ENCODE measurements around the gene RNF187.
"Not testable (repeated sequence)": the region's sequence is repeated elsewhere in the genome, so short reads cannot be mapped to it uniquely, and the experiment has no call there.

RNF187 gene

GRCh38 chr1:228463559-228464455 is 23.4 kb upstream of the RNF187 start:
- H3K9me3 ChIP-seq (ENCODE audit: control insufficient read depth, insufficient read depth, low read length) = no peaks in the 10 kb centered on the region
- no peak overlapping the region for H3K9ac ChIP-seq (ENCODE audit: low read depth, low read length)
- H3K27me3 ChIP-seq (ENCODE audit: control insufficient read depth, insufficient read depth, low read length) = peaks cover 73% of the 10 kb centered on the region
- H3K36me3 ChIP-seq (ENCODE audit: control insufficient read depth, insufficient read depth, low read length) = no peaks in the 10 kb centered on the region
- no peaks in the 10 kb centered on the region for H3K4me1 ChIP-seq (ENCODE audit: control insufficient read depth, insufficient read depth, low read length)
- H3K4me3 ChIP-seq (ENCODE audit: low read depth, low read length) = peak overlapping the region; percentile 58

- Histone ChIP-seq H3K36me3 (ENCODE audit: control insufficient read depth, insufficient read depth, low read length) (no peaks in the 10 kb centered on the region), H3K4me1 (ENCODE audit: control insufficient read depth, insufficient read depth, low read length) (no peaks in the 10 kb centered on the region), H3K27me3 (ENCODE audit: control insufficient read depth, insufficient read depth, low read length) (peaks cover 77% of the 10 kb centered on the region), H3K9ac (ENCODE audit: low read depth, low read length) (no peak overlapping the region), H3K9me3 (ENCODE audit: control insufficient read depth, insufficient read depth, low read length) (no peaks in the 10 kb centered on the region), H3K4me3 (ENCODE audit: low read depth, low read length) (peak overlapping the region; percentile 58)
Measured at GRCh38 chr1:228464487-228464983, 22.6 kb upstream of the RNF187 start.

- Histone ChIP-seq H3K9me3 (ENCODE audit: control insufficient read depth, insufficient read depth, low read length) (no peaks in the 10 kb centered on the region), H3K27me3 (ENCODE audit: control insufficient read depth, insufficient read depth, low read length) (peaks cover 77% of the 10 kb centered on the region)
Measured at GRCh38 chr1:228465141-228465540, 22.0 kb upstream of the RNF187 start.

GRCh38 chr1:228465571-228466146 is 21.5 kb upstream of the RNF187 start:
- no peak overlapping the region for H3K9ac ChIP-seq (ENCODE audit: low read depth, low read length)
- no peaks in the 10 kb centered on the region for H3K36me3 ChIP-seq (ENCODE audit: control insufficient read depth, insufficient read depth, low read length)
- H3K4me1 ChIP-seq (ENCODE audit: control insufficient read depth, insufficient read depth, low read length) = no peaks in the 10 kb centered on the region
- H3K27me3 ChIP-seq (ENCODE audit: control insufficient read depth, insufficient read depth, low read length) = peaks cover 76% of the 10 kb centered on the region
- no peaks in the 10 kb centered on the region for H3K9me3 ChIP-seq (ENCODE audit: control insufficient read depth, insufficient read depth, low read length)
- no peak overlapping the region for H3K4me3 ChIP-seq (ENCODE audit: low read depth, low read length)

More at GRCh38 chr1:228465141-228465540, 22.0 kb upstream of the RNF187 start:
- H3K9ac ChIP-seq (ENCODE audit: low read depth, low read length) = no peak overlapping the region
- H3K36me3 ChIP-seq (ENCODE audit: control insufficient read depth, insufficient read depth, low read length) = no peaks in the 10 kb centered on the region
- no peaks in the 10 kb centered on the region for H3K4me1 ChIP-seq (ENCODE audit: control insufficient read depth, insufficient read depth, low read length)
- peak overlapping the region; percentile 48 for H3K4me3 ChIP-seq (ENCODE audit: low read depth, low read length)

GRCh38 chr1:228468188-228468587 is 19.0 kb upstream of the RNF187 start:
- not testable (repeated sequence) for H3K9me3 ChIP-seq (ENCODE audit: control insufficient read depth, insufficient read depth, low read length); H3K36me3 ChIP-seq (ENCODE audit: control insufficient read depth, insufficient read depth, low read length); H3K9ac ChIP-seq (ENCODE audit: low read depth, low read length); H3K4me1 ChIP-seq (ENCODE audit: control insufficient read depth, insufficient read depth, low read length); H3K4me3 ChIP-seq (ENCODE audit: low read depth, low read length)
- peaks cover 59% of the 10 kb centered on the region for H3K27me3 ChIP-seq (ENCODE audit: control insufficient read depth, insufficient read depth, low read length)

GRCh38 chr1:228469413-228470162 is 17.6 kb upstream of the RNF187 start:
- H3K4me3 ChIP-seq (ENCODE audit: low read depth, low read length) = peak overlapping the region; percentile 26
- no peaks in the 10 kb centered on the region for H3K9me3 ChIP-seq (ENCODE audit: control insufficient read depth, insufficient read depth, low read length)
- peaks cover 50% of the 10 kb centered on the region for H3K27me3 ChIP-seq (ENCODE audit: control insufficient read depth, insufficient read depth, low read length)
- no peak overlapping the region for H3K9ac ChIP-seq (ENCODE audit: low read depth, low read length)
- no peaks in the 10 kb centered on the region for H3K36me3 ChIP-seq (ENCODE audit: control insufficient read depth, insufficient read depth, low read length)
- no peaks in the 10 kb centered on the region for H3K4me1 ChIP-seq (ENCODE audit: control insufficient read depth, insufficient read depth, low read length)

GRCh38 chr1:228471154-228471761 is 15.9 kb upstream of the RNF187 start:
- Histone ChIP-seq H3K9me3 (ENCODE audit: control insufficient read depth, insufficient read depth, low read length) (no peaks in the 10 kb centered on the region), H3K9ac (ENCODE audit: low read depth, low read length) (no peak overlapping the region), H3K27me3 (ENCODE audit: control insufficient read depth, insufficient read depth, low read length) (peaks cover 34% of the 10 kb centered on the region), H3K4me1 (ENCODE audit: control insufficient read depth, insufficient read depth, low read length) (peaks cover 3% of the 10 kb centered on the region), H3K36me3 (ENCODE audit: control insufficient read depth, insufficient read depth, low read length) (no peaks in the 10 kb centered on the region), H3K4me3 (ENCODE audit: low read depth, low read length) (no peak overlapping the region)

GRCh38 chr1:228471762-228472398 is 15.3 kb upstream of the RNF187 start:
- H3K36me3 ChIP-seq (ENCODE audit: control insufficient read depth, insufficient read depth, low read length) = no peaks in the 10 kb centered on the region
- no peak overlapping the region for H3K9ac ChIP-seq (ENCODE audit: low read depth, low read length)
- H3K9me3 ChIP-seq (ENCODE audit: control insufficient read depth, insufficient read depth, low read length) = no peaks in the 10 kb centered on the region
- H3K4me3 ChIP-seq (ENCODE audit: low read depth, low read length) = no peak overlapping the region
- H3K27me3 ChIP-seq (ENCODE audit: control insufficient read depth, insufficient read depth, low read length) = peaks cover 28% of the 10 kb centered on the region
- H3K4me1 ChIP-seq (ENCODE audit: control insufficient read depth, insufficient read depth, low read length) = peaks cover 3% of the 10 kb centered on the region

- H3K9ac ChIP-seq (ENCODE audit: low read depth, low read length) = no peak overlapping the region
- H3K4me3 ChIP-seq (ENCODE audit: low read depth, low read length) = no peak overlapping the region
- H3K9me3 ChIP-seq (ENCODE audit: control insufficient read depth, insufficient read depth, low read length) = no peaks in the 10 kb centered on the region
- no peaks in the 10 kb centered on the region for H3K36me3 ChIP-seq (ENCODE audit: control insufficient read depth, insufficient read depth, low read length)
- peaks cover 21% of the 10 kb centered on the region for H3K27me3 ChIP-seq (ENCODE audit: control insufficient read depth, insufficient read depth, low read length)
- H3K4me1 ChIP-seq (ENCODE audit: control insufficient read depth, insufficient read depth, low read length) = peaks cover 3% of the 10 kb centered on the region
Measured at GRCh38 chr1:228472655-228473054, 14.5 kb upstream of the RNF187 start.

- H3K9me3 ChIP-seq (ENCODE audit: control insufficient read depth, insufficient read depth, low read length) = no peaks in the 10 kb centered on the region
- no peak overlapping the region for H3K9ac ChIP-seq (ENCODE audit: low read depth, low read length)
- peaks cover 6% of the 10 kb centered on the region for H3K27me3 ChIP-seq (ENCODE audit: control insufficient read depth, insufficient read depth, low read length)
- H3K4me3 ChIP-seq (ENCODE audit: low read depth, low read length) = no peak overlapping the region
- peaks cover 3% of the 10 kb centered on the region for H3K4me1 ChIP-seq (ENCODE audit: control insufficient read depth, insufficient read depth, low read length)
- H3K36me3 ChIP-seq (ENCODE audit: control insufficient read depth, insufficient read depth, low read length) = no peaks in the 10 kb centered on the region
Measured at GRCh38 chr1:228474507-228474906, 12.7 kb upstream of the RNF187 start.

GRCh38 chr1:228475812-228476211 is 11.4 kb upstream of the RNF187 start:
- no peak overlapping the region for H3K4me3 ChIP-seq (ENCODE audit: low read depth, low read length)
- H3K27me3 ChIP-seq (ENCODE audit: control insufficient read depth, insufficient read depth, low read length) = peaks cover 3% of the 10 kb centered on the region
- peaks cover 5% of the 10 kb centered on the region for H3K4me1 ChIP-seq (ENCODE audit: control insufficient read depth, insufficient read depth, low read length)
- H3K9ac ChIP-seq (ENCODE audit: low read depth, low read length) = no peak overlapping the region
- no peaks in the 10 kb centered on the region for H3K9me3 ChIP-seq (ENCODE audit: control insufficient read depth, insufficient read depth, low read length)
- H3K36me3 ChIP-seq (ENCODE audit: control insufficient read depth, insufficient read depth, low read length) = no peaks in the 10 kb centered on the region

Measured in iPS-15b (cell line).